GM18508 (cell line): ENCODE data around the gene FAM114A1.
"Not testable (repeated sequence)": the region's sequence is repeated elsewhere in the genome, so short reads cannot be mapped to it uniquely, and the experiment has no call there.

Experiments
- ATAC-seq: cut with Tn5 transposase; IDR thresholded peaks from one replicate; pipeline ENCODE4 v1.9.1; 2021; ENCODE audit warnings: moderate number of reproducible peaks; ENCODE audit not compliant: insufficient read depth, unreplicated experiment

FAM114A1 gene

DNA sequence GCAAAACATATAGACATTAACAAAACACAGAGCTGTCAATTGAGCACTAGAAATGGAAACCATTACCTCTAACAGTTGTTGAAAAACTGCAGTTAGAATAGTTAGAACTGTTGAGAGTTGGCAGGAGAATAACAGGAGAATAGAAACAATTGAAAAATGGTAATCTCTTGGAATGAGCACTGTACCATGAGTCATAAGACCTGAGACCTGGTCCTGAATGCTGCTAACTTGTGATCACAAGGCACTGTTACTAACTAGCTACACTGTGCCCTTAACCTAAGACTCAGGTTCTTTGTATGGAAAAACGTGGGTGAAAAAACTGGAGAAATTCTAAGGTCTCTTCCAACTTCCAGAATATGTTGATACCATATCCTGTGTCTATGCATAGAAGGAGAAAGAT, 29.3 kb downstream of the FAM114A1 start:
- no peak for ATAC-seq

GRCh38 chr4:38898245-38898644, 30.6 kb downstream of the FAM114A1 start:
- ATAC-seq = no peak

- no peak for ATAC-seq
These were observed 34.6 kb downstream of the FAM114A1 start for GRCh38 chr4:38902221-38902620.

GRCh38 chr4:38902695-38903094, 35.1 kb downstream of the FAM114A1 start:
- no peak for ATAC-seq

DNA sequence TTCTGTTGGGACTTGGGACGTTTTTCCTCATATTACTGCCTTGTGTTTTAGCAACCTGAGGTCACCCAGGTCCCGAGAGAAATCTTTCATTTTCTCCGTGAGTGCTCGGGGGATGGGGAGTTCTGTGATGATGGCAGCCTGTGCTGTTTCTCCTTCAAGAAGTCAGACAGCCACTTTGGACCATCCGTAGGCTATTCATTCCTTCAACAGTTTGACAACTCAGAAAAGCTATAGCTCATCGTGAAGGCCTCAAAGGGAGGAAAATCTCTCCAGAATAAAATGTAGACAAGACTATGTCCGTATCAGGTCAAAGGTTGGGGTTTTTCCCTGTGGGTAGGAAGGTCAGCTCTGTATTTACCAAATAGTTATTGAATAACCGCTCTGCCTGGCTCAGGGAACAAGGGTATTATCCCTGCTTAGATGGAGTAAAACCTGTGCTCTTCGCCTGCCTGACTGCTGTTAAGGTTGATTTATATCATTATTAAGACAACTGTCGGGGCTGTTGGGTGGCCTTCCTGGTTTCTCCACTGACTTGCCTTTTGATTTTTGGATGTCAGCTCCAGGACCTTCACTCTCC, 36.6 kb downstream of the FAM114A1 start:
- ATAC-seq = no peak

- ATAC-seq = no peak
These were observed 37.1 kb downstream of the FAM114A1 start for GRCh38 chr4:38904682-38905081.

DNA sequence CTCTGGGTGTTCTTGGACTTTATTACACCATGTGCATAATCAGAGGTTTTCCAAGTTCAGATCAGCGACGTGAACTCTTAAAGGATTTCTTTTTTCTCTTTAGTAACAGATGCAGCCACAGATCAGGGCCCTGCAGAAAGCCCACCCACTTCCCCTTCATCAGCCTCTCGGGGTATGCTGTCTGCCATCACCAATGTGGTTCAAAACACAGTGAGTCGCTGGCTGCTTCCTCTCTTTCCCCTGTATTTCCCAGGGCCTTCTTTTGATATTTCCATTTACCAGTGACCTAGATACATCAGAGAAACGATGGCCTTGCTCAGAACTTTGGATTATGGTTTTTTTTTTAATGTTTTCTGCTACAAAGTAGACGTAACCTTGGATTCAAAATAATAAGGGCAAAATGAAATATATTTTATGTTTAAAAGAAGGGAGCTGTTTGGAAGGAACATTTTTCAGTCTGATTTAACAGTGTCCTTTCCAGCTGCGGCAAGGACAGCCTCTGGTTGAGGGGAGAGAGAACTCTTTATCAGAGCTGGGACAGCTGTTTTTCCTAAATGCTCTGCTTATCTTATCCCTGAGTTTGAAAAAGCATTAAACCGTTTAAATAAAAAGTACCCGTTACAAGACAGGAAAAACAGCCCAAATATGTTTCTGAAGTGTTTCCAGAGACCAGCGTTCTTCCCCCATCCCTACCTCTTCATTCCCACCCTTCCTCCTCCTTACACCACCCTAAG, 38.2 kb downstream of the FAM114A1 start:
- ATAC-seq = no peak

DNA sequence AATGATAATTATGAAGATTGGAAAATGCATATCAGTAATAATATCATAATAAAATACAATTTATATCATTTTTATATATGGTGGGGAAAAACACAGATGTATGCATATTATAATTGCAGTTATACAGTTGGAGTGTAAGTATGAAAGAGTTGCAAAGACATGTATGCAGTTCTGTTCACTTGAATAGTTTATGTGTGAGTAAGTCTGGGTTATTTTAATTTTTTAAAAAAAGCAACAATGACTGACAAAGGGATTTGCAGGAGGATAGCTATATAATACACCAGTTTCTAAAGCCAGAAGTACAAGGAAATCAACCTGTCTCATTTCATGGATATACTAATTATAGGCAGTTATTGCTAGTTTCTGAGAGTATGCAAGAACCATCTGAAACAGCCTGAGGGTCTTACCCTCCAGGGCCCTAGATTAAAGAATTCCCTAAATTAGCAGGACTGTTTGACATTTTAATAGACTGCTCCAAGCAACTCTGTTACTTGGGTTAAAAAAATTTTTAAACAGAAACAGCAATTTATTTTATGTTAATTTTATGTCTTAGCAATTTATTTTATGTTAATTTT, 40.2 kb downstream of the FAM114A1 start:
- ATAC-seq = no peak

DNA sequence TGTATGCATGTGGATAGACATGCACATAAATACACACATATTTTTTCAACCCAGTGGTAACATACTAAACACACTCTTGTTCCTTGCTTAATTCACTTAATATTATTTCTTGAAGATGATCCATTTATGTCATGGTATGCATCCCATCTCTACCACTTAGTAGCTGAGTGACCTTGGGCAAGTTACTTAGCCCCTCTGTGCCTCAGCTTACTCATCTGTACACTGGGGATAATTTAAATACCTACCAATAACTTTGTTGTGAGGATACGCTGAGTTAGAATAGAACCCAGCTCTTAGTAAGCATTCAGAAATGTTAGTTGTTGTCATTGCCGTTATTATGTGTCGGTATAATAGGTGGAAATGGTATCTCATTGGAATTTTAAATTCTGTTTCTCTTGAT, 41.4 kb downstream of the FAM114A1 start:
- ATAC-seq = no peak

GRCh38 chr4:38911257-38911656, 43.7 kb downstream of the FAM114A1 start:
- no peak for ATAC-seq

DNA sequence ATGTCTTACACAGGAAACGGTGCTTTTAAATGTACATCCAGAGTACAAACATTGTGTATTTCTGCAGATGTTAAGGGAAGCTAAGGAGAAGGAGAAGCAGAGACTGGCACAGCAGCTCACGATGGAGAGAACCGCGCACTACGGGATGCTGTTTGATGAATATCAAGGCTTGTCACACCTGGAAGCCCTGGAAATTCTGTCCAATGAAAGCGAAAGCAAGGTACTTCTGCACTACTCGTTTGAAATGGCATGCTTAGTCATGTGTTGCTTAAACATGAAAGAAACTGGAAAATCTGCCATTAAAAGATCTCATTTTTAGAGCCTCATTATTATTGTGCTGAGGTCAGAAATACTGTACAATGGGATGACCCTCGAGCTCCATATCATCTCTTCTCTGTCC, 47.2 kb downstream of the FAM114A1 start:
- ATAC-seq = no peak

- ATAC-seq = not testable (repeated sequence)
These were observed 48.7 kb downstream of the FAM114A1 start for GRCh38 chr4:38916267-38916666.

DNA sequence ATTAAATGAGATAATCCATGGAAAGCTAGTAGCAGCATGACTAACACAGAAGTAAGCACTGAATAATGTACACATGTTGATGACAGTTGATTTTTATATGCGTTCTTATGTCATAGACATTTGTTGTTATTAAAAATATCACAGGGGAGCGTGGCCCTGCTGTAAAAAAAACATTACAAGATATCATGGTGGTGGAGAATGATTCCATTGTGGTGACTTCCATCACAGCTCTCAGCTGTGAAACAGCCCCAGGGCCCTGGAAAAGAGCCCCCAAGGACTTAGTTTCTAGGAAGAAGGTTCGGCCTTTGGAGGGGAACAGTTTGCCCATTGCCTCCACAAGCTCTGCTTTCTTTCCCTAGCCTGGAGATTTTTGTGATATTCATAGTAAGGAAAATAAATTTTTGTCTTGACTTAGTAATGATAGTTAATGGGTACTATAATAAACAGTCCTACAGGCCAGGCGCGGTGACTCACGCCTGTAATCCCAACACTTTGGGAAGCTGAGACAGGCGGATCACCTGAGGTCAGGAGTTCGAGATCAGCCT, 49.9 kb downstream of the FAM114A1 start:
- ATAC-seq = no peak

DNA sequence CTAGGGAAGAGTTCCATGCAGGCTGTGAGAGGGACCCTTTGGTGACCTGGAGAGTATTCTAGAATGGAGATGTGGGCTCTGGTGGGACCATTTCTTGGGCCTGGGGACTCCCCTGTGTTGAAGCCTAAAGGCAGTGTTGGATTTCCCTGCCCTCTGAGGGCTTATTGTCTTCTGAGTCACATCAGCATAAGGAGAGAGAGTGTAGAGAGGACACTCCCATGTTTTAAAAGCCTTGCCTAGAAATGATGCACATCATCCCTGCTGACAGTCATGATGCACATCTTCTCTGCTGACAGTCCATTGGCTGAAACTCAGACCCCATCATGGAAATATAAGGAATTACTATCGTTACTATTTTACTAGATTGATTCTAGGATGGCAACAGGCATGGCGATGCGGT, 51.9 kb downstream of the FAM114A1 start:
- ATAC-seq = no peak

DNA sequence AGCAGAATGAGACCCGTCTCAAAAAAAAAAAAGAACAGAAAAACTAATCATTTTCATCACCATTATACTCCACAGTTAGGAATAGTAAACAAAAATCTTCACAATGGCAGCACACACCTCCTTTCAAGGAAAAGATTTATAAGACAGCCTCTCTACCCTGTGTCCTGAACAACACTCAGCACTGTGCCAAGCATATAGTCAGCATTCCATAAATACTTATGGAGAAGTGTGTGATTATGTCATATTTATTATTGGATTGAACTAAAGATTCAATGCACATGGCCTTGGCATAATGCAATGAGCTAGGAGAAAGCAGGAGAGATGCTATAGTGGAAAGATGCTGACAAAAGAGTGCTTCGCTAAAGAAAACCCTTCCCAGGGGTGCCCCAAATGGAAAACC, 52.6 kb downstream of the FAM114A1 start:
- ATAC-seq = no peak

DNA sequence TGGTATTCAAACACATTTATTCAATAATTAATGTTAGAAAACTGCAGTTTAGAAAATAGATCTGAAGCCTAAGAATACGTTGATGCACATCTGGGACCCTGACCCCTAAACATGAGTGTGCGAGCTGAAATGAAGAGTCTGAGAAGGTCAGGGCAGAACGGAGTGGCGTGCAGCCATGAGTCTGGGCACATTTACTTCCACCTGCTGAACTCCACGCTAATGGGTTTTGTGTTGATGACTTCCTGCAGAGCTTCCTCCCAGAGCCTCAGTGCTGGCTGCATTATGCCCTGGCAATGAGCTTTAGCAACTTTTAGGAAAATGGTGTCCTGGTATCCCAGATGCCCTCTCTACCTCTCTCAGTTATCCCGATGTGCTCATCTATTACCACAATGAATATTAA, 53.1 kb downstream of the FAM114A1 start:
- no peak for ATAC-seq

- no peak for ATAC-seq
These were observed 53.5 kb downstream of the FAM114A1 start for GRCh38 chr4:38921151-38921550.

- ATAC-seq = no peak
These were observed 56.1 kb downstream of the FAM114A1 start for GRCh38 chr4:38923746-38924145.

- ATAC-seq = no peak
These were observed 56.7 kb downstream of the FAM114A1 start for GRCh38 chr4:38924353-38924752.

- ATAC-seq = no peak
These were observed 58.1 kb downstream of the FAM114A1 start for GRCh38 chr4:38925492-38926413.

DNA sequence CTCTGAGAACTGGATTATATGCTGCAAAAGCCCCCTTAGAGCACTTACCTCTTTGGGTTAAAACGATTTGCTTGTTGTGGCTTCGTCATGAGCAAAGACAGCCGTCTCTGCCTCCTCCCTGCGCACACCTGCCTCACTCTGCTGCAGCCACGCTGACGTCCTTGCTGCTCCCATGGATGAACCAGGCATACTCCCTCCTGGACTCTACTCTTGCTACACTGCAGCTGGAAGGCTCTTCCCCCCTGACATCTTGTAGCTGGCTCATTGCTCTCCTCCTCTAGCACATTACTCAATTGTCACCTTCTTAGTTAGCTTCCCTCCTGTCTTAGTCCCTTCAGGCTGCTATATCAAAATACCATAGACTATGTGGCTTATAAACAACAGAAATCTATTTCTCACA, 59.3 kb downstream of the FAM114A1 start:
- ATAC-seq = no peak
